Upper lobe of left lung (tissue), 4 donors: ENCODE measurements around the gene FAF1.
"Not testable (repeated sequence)": the region's sequence is repeated elsewhere in the genome, so short reads cannot be mapped to it uniquely, and the experiment has no call there.

Source experiments
- EP300 ChIP-seq, 4 donors: sonication (generic); formaldehyde crosslinking; IDR thresholded peaks; one replicate each; pipeline ENCODE4 v1.5.1; 2017; ENCODE audit warnings: antibody characterized with exemption in 4 of 4, control low read depth in 2 of 4
- POLR2AphosphoS5 ChIP-seq, 2 donors: sonication (generic); formaldehyde crosslinking; IDR thresholded peaks; one replicate each; pipeline ENCODE4 v1.5.1; 2017; ENCODE audit warnings: antibody characterized with exemption in 2 of 2
- TF ChIP-seq, protein P1 (sequence below), 6 experiments: fragments of 450-650 bp in 4 of 6; fragments of 200-600 bp in 2 of 6; sonication (generic) in 2 of 6; IDR thresholded peaks; one replicate each; pipeline ENCODE4 v1.5.1; 2016 to 2019; ENCODE audit warnings: antibody characterized with exemption in 6 of 6

DNA sequence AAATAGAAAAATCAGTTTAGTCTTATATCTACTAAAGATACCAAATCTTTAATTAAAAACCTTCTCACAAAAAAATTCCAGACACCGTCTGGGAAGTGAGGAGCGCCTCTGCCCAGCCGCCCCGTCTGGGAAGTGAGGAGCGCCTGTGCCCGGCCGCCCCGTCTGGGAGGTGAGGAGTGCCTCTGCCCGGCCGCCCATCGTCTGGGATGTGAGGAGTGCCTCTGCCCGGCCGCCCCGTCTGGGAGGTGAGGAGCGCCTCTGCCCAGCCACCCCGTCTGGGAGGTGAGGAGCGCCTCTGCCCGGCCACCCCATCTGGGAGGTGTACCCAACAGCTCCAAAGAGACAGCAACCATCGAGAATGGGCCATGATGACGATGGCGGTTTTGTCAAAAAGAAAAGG lies 133.3 kb downstream of the FAF1 start:
- TF ChIP-seq, protein P1, sequence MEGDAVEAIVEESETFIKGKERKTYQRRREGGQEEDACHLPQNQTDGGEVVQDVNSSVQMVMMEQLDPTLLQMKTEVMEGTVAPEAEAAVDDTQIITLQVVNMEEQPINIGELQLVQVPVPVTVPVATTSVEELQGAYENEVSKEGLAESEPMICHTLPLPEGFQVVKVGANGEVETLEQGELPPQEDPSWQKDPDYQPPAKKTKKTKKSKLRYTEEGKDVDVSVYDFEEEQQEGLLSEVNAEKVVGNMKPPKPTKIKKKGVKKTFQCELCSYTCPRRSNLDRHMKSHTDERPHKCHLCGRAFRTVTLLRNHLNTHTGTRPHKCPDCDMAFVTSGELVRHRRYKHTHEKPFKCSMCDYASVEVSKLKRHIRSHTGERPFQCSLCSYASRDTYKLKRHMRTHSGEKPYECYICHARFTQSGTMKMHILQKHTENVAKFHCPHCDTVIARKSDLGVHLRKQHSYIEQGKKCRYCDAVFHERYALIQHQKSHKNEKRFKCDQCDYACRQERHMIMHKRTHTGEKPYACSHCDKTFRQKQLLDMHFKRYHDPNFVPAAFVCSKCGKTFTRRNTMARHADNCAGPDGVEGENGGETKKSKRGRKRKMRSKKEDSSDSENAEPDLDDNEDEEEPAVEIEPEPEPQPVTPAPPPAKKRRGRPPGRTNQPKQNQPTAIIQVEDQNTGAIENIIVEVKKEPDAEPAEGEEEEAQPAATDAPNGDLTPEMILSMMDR (IDR thresholded peaks at IDR 0.05), result not testable (repeated sequence)
- TF ChIP-seq EP300, POLR2AphosphoS5 (IDR thresholded peaks at IDR 0.05): not testable (repeated sequence)
